GM18520 (cell line): ENCODE results near the gene EXD2.
"Not testable (repeated sequence)": the region's sequence is repeated elsewhere in the genome, so short reads cannot be mapped to it uniquely, and the experiment has no call there.

Source experiments
- ATAC-seq: cut with Tn5 transposase; IDR thresholded peaks from one replicate; pipeline ENCODE4 v1.9.1; 2021; ENCODE audit not compliant: unreplicated experiment

EXD2 gene

DNA sequence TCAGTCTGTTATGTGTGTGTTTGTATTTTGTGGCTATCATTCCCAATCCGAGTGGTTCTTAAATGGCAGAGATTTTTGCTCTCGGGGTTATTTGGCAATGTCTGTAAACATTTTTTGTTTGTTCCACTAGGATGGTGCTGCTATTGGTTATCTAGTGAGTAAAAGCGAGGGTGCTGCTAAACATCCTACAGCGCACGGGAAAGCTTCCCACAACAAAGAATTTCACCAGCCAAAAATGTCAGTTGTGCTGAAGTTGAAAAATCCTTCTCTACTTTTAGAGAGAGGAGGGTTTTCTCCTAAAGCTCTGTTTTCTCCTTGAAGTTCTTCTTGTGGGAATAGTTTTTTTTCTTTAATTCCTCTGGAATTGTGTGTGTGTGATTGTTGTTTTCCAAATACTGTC lies 2.4 kb downstream of the EXD2 start:
- ATAC-seq: no peak

DNA sequence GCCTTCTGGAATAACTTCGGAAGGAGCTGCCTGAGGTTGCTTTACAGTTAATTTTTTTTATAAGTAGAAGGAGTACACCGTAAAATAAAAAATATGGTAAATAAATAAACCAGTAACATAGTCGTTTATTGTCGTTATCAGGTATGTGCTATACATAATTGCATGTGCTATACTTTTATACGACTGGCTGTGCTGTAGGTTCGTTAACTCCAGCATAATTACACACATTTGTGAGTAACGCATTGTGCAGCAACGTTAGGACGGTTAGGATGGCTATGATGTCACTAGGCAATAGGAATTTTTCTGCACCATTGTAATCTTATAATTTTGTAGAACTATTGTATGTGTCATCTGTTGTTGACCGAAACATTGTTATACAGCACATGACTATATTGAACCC lies 8.5 kb downstream of the EXD2 start:
- no peak for ATAC-seq

DNA sequence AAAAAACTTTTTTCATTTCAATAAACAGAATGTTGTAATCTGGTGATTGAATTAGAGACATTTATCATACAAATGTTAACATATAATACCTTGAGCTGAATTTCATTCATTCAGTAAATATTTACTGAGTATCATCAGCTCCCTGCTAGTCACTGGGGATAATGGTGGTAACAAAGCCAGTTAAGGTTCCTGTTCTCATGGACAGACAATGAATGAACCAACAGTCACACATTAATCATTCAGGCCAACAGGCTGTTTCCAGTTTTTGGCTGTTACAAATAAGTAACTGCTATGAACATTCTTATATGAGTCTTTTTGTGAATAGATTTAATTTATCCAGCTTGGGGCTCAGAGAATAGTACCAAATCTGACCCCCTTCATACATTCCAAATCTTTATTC lies 13.5 kb downstream of the EXD2 start:
- ATAC-seq: no peak

DNA sequence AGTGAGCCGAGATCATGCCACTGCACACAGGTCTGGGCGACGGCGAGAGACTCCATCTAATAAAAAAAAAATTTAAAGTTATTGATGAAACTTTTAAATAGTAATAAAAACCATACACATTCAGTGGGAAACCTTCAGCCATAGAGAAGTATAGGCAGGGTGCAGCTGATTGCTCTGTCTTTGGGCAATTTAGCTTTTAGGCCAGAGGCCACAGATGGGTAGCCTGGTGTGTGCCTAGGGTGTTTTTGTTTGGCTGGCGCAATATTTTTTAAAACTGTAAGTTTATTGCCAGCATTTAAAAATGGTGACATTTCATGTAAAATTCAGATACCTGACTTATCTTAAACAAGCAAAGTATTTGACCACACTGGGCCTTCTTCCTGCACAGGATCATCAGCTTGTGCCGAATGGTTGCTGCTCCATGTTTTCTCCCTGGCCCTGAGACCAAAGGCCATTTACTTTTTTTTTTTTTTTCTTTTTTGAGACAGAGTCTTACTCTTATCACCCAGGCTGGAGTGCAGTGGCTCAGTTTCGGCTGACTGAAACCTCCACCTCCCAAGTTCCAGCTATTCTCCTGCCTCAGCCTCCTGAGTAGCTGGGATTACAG lies 16.2 kb downstream of the EXD2 start:
- no peak for ATAC-seq

DNA sequence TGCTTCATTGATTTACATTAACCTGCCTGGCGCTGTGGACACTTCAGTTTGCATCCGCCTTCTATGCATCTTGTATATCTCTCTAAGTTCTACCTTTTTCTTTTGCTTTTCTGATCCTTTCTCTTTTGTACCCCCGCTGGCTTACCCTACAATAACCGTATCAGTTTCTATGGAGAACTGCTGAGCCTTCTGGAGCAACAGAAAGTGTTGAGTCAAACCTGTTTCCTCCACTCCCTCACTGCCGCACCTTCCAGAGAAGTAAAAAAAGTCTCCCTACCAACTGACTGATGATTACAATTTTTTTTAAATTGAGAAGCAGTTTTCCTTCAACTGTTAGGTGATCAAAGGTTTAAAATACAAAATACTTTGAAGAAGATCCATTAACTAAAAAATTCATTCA lies 17.4 kb downstream of the EXD2 start:
- ATAC-seq: no peak

DNA sequence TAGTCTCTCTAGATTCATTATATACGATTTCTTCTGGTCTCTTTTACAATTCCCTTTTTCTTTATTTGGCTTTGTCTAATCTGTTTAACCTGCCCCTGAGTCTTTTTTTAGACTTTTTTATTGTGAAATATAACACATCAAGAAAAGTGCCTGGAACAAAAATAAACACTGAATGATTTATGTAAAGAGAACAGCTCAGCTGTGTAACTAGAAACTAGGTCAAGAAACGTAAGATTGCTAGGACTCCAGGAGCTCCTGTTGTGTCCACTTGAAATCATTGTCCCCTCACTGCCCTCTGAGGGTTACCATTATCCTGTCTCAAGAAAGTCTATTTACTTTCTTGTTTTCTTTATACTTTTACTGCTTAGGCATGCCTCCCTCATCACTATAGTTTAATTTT lies 23.1 kb downstream of the EXD2 start:
- ATAC-seq: no peak

DNA sequence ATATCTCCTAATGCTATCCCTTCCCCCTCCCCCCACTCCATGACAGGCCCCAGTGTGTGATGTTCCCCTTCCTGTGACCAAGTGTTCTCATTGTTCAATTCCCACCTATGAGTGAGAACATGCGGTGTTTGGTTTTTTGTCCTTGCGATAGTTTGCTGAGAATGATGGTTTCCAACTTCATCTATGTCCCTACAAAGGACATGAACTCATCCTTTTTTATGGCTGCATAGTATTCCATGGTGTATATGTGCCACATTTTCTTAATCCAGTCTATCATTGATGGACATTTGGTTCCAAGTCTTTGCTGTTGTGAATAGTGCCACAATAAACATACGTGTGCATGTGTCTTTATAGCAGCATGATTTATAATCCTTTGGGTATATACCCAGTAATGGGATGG lies 26.4 kb downstream of the EXD2 start:
- ATAC-seq: not testable (repeated sequence)

DNA sequence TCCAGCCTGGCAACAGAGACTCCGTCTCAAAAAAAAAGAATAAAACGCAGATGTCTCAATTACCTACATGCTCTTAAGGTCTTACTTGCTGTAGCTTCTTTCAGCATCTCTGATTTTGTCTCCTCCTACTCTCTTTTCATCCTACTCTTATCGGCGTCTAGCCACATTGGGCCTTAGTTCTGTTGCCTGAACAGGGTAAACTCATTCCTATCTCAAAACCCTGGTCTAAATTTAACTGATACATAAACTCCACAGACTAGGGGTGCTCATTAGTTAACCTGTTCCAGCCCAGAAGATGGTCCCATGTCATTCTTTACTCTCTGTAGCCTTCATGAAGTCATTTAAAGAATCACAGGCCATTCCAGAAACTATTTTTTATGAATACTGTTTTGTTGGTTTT lies 33.6 kb downstream of the EXD2 start:
- no peak for ATAC-seq

DNA sequence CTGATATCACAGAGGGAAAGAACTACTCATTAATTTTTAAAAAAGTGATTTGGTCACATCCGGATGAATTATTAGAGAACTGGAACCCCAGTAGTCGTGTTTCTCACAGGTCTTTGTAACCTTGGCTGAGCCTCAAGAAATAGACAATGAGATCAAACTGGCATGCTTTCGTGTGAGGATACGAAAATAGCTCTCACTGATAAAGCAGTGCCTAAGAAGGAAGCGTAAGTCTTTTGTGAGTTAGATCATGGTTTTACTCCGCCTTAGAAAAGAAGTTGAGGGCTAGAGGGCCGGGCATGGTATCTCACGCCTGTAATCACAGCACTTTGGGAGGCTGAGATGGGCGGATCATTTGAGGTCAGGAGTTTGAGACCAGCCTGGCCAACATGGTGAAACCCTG lies 34.9 kb downstream of the EXD2 start:
- ATAC-seq: no peak

DNA sequence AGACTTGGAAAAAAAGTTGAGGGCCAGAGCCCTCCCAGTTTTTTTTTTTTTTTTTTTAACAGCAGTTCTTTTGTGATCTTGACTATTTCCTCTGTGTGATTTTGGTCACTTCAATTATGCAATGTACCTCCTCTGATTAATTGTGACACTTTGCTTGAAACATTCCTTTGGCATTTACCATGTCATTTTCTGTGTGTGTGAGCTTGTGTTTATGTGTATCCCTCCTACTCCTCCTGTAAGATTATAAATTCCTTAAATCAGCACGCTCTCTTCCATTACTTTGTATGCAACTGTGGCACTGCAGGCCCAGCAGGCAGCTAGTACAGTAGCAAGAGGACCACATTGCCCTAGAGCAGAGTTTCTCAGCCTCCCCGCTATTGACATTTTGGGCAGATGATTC lies 35.4 kb downstream of the EXD2 start:
- no peak for ATAC-seq

DNA sequence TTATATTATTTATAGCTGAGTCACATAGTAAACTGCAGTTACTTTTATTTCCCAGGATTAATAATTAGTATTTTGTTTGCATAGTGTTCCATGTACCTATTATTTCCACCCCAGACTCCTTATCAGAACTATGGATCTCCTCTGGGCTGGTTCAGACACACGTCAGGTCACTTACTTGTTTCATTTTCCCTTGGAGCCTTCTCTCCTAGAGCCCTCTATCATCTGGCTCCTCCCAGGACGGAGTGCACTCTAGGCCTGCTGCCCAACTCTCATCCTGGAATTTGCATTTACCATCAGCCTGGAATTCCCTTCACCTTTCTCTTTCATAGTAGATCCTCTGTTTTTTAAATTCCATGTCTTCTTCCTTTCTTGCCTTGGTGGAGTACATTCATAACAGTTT lies 40.2 kb downstream of the EXD2 start:
- ATAC-seq: no peak

DNA sequence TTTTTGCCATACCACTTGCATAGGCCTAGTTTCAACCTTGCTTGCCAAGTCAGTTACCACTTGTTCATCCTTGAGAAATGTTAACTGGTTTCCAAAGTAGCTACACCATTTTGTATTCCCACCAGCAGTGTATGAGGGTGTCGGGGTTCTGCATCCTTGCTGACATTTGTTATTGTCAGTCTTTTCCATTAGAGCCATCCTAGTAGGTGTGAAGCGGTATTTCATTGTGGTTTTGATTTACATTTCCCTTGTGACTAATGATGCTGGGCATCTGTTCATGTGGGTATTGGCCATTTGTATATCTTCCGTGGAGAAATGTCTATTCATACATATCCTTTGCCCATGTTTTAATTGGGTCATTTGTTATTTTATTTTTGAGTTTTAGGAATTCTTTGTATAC lies 41.1 kb downstream of the EXD2 start:
- ATAC-seq: no peak

DNA sequence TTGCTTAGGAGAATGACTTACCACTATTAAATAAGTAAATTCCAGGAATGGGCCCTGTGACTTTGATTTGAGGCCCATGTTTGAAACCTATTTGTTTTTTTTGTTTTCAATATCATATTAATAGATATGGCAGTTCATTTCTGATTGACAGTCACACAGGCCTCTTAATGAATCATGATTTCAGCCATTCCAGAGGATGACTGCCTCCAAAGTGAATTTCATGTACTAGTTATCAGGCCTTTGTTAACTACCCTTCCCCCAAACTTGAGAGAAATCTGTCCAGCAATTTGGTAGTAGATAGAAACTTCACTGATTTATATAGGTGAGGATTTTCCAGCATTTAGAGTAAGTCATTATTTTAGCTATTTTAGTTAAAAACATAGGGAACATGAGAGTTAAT lies 42.8 kb downstream of the EXD2 start:
- no peak for ATAC-seq

DNA sequence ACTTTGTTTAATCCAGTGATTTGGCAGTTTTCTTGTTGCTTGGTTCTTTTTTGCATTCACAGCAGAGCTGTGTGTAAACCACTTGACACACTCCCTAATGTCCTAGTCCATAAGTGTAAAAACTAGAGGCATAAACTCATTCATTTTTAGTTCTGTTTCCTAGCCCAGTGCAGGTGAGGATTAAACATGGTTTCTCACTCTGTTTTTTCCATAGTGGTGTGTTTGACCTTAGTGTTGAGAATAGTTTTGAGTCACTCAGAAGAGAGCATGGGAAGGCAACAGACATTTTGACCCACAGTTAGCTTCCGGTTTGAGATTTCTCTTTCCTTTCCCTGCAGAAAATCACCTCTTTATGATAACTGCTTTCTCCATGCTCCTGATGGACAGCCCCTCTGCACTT lies 44.4 kb downstream of the EXD2 start:
- no peak for ATAC-seq

DNA sequence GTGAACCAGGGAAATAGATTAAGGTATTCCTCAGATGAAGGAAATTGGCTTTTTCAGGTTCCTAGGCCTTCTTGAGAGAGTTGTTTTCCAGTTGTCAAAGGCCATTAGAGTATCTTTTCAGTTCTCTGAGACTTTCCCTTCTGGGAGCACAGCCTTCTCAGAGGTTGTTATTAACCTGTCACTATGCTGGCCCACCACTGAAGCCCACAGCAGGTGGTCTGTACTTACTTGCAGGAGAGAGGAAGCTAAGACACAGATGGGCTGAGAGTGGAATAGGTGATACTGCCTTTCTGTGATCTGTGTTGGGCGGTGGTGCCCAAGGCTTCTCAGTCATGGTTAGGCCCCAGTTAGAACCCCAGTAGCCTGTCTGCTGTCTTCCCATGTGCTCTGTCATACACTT lies 45.8 kb downstream of the EXD2 start:
- ATAC-seq: no peak

DNA sequence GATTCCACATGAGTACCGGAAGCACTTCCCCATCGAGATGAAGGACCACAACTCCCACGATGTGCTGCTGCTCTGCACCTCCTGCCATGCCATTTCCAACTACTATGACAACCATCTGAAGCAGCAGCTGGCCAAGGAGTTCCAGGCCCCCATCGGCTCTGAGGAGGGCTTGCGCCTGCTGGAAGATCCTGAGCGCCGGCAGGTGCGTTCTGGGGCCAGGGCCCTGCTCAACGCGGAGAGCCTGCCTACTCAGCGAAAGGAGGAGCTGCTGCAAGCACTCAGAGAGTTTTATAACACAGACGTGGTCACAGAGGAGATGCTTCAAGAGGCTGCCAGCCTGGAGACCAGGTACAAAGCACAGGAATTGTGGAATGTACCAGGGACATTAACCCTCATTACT lies 46.3 kb downstream of the EXD2 start:
- ATAC-seq: no peak

DNA sequence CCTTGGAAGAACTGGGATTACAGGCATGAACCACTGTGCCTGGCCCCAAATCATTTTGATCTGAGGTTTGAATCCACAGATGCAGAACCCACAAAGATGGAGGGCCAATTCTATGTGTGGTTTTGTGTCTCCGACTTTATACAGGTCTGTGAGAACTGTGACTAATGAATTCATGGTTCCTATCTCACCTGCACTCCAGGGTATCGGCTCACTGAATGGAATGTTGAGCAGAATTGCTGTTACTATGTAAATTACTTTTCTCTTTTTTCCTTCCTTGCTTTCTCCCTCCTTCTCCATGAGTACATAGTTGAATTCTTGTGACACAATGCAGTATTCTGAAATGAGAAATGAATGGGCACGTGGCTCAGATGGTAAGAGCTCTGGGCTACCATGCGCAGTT lies 47.6 kb downstream of the EXD2 start:
- ATAC-seq: no peak

DNA sequence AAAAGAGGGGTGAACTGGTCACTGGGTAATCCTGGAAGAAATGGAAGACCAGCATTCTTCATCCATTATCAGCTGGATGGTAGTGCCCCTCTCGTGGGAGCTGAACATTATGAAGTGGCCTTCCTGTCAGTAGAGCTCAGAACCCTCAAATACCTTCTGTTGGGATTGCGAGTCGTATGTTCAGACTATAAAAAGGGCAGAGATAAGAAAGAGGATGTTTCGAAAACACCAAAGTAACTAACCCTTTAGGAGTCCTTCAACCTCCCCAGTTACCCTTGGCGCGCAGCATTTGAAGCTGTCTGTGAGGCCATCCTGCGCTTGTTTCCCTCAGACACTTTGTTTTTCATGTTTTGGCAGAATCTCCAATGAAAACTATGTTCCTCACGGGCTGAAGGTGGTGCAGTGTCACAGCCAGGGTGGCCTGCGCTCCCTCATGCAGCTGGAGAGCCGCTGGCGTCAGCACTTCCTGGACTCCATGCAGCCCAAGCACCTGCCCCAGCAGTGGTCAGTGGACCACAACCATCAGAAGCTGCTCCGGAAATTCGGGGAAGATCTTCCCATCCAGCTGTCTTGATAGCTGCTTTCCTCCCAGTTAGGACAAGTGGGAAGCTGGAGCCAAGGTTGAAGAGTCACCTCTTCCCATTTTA lies 49.4 kb downstream of the EXD2 start:
- ATAC-seq: no peak

DNA sequence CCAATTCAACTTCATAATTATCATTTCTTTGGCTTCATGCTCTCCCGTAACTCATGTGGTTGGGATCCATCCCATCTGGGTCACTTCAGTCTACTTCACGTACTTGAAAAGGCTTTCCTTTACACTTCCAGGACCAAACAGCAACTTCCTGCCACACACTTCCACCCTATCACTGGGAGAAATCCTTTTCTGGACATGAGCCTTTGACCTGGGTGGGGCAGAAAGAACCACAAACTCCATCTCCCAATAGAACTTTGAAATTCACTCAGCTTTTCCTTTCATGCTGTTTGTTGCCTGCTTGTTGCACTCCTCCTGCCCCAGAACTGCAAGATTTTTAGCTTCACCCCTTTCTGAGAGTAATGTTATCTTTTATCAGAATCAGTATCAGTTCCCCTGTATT lies 50.3 kb downstream of the EXD2 start:
- no peak for ATAC-seq

DNA sequence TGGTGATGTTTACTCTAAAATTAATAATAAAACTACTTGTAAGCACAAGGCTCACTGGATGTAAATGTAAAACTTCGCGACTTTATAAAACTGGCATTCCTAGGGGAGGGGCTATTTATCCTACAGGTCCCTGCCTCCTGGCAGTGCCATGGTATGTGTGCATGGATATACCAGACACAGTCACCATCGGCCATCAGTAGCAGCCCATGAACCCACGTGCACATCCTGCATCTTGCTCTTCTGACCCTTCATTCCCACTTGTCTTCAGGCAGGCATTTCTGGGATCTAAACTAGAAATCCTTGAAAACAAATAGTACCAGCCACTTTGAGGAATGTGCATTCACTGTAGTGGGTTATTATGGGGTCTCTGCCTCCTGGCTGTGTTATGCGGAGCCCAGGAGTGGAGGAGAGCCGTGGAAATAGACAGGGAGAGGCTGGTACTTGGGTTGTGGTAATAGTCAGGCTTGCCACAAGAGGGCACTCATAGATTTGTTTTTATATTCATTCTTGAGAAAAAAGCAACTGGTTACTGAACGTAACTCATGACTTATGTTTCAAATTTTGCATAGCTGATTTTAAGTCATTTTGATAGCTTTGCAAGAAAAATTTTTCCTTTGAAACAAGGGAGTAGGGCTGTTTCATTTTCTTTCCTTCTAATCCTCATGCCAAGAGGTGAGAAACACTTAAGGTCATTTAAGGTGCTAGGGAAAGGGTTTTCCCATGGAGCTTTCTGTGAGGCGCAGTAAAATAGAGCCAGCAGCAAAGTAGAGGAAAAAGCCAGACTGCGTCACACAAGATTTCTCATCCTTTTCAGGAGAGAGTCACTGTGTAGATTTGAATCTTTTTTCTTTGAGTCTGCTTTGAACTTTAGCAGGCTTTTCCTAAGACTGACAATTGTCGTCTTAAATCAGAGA lies 51.3 kb downstream of the EXD2 start:
- no peak for ATAC-seq

DNA sequence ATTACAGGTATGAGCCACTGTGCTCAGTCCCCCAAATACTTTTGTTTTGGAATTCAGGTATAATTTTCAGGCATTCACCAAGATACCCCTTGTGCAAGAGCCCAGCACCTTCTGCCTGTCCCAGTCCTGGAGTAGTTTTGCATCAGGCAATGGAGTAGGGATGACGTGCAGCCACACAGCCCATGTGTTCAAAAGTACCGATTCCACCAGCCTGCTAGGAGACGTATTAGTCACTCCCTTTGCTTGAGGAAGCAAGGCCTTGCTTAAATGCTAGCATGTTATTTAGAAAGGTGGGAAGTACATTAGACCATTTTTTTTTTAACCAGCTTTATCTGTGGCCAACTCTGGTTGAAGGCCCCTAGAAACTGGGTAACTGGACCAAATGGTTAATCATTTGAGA lies 53.6 kb downstream of the EXD2 start:
- ATAC-seq: no peak

DNA sequence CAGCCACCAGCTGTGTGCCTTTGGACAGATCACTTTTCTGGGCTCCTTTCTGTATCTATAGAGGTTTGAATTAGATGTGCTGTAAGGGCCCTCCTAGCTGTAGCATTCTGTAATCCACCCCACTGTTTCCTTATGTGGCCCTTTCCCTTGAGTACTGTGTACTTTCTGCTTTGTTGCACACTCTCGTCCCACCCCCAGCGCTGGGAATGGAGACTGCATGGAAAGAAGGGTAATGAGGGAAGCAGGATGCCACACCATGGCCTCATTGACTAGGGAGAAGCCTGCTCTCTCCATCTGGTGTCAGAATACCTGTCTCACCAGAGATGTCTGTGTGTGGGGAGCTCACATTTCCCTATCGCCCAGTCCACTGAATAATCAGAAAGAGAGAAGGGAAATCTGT lies 55.0 kb downstream of the EXD2 start:
- no peak for ATAC-seq
